Neural cell (in vitro differentiated cells): ENCODE data around the gene EFCC1. TPM values are rescaled to one million over a fixed set of nuclear protein-coding genes. Genes with fewer than 3 reads are reported as not detected.
A peak's percentile ranks its signal among the peaks of the same experiment; 100 is the strongest.

Experiments
- H2AFZ ChIP-seq: fragments of 200-600, 300-800 bp; sonication (generic), shearing (Covaris generic); 2 replicates; pipeline ENCODE4 v1.6.0; 2014; ENCODE audit warnings: low read depth, mild to moderate bottlenecking, antibody characterized with exemption, low read length, moderate library complexity
- H3F3A ChIP-seq: fragments of 200-600 bp; shearing (Covaris generic); 2 replicates; pipeline ENCODE4 v1.6.1; 2016; ENCODE audit warnings: mild to moderate bottlenecking, moderate library complexity, mixed read lengths, antibody characterized with exemption, low read length; ENCODE audit not compliant: insufficient read depth, poor library complexity, severe bottlenecking
- H3K27ac ChIP-seq: fragments of 200-600, 300-800 bp; sonication (generic), shearing (Covaris generic); 2 replicates; pipeline ENCODE4 v1.5.1; 2014; ENCODE audit warnings: mild to moderate bottlenecking, low read length, moderate library complexity
- H3K27me3 ChIP-seq: fragments of 300-800, 200-600 bp; sonication (generic), shearing (Covaris generic); 2 replicates; pipeline ENCODE4 v1.6.0; 2014; ENCODE audit warnings: mild to moderate bottlenecking, low read depth, low read length, moderate library complexity; ENCODE audit not compliant: insufficient read depth
- H3K36me3 ChIP-seq: fragments of 300-800, 200-600 bp; sonication (generic), shearing (Covaris generic); 2 replicates; pipeline ENCODE4 v1.5.1; 2014; ENCODE audit warnings: mild to moderate bottlenecking, antibody characterized with exemption, low read length, moderate library complexity; ENCODE audit not compliant: insufficient read depth
- H3K4me2 ChIP-seq: fragments of 300-800, 200-600 bp; sonication (generic), shearing (Covaris generic); 2 replicates; pipeline ENCODE4 v1.6.0; 2014; ENCODE audit warnings: mild to moderate bottlenecking, low read length
- H3K4me3 ChIP-seq: fragments of 300-800, 200-600 bp; sonication (generic), shearing (Covaris generic); 2 replicates; pipeline ENCODE4 v1.5.1; 2014; ENCODE audit warnings: mild to moderate bottlenecking, low read length, moderate library complexity
- H3K79me2 ChIP-seq: fragments of 200-600 bp; shearing (Covaris generic); replicated peaks from 2 replicates; pipeline ENCODE4 v1.6.0; 2014; ENCODE audit warnings: mild to moderate bottlenecking, low read length, moderate library complexity; ENCODE audit not compliant: insufficient read depth
- H3K9ac ChIP-seq: fragments of 300-800, 200-600 bp; sonication (generic), shearing (Covaris generic); 2 replicates; pipeline ENCODE4 v1.6.1; 2016; ENCODE audit warnings: mild to moderate bottlenecking, low read length, mixed read lengths
- H3K9me2 ChIP-seq: fragments of 200-600 bp; shearing (Covaris generic); 2 replicates; pipeline ENCODE4 v1.6.1; 2016; ENCODE audit warnings: mild to moderate bottlenecking, low read length, mixed read lengths; ENCODE audit not compliant: insufficient read depth
- H3K9me3 ChIP-seq: fragments of 200-600, 300-800 bp; sonication (generic), shearing (Covaris generic); 2 replicates; pipeline ENCODE4 v1.6.1; 2016; ENCODE audit warnings: mild to moderate bottlenecking, mixed run types, low read length, moderate library complexity, mixed read lengths
- H4K20me1 ChIP-seq: fragments of 200-600 bp; shearing (Covaris generic); 2 replicates; pipeline ENCODE4 v1.6.1; 2016; ENCODE audit warnings: mild to moderate bottlenecking, mixed run types; ENCODE audit not compliant: insufficient read depth
- EP300 ChIP-seq: fragments of 450-650 bp; conservative IDR thresholded peaks from 2 replicates; pipeline ENCODE4 v1.6.1; 2014; ENCODE audit warnings: antibody characterized with exemption, mild to moderate bottlenecking, moderate library complexity; ENCODE audit not compliant: poor library complexity, severe bottlenecking
- EZH2 ChIP-seq: fragments of 200-600, 300-800 bp; shearing (Covaris generic), sonication (generic); IDR thresholded peaks from 2 replicates; pipeline ENCODE4 v1.6.1; 2014; ENCODE audit warnings: antibody characterized with exemption, low read length, borderline replicate concordance, mild to moderate bottlenecking; ENCODE audit not compliant: insufficient read depth, poor library complexity, severe bottlenecking
- MXI1 ChIP-seq: fragments of 450-650 bp; conservative IDR thresholded peaks from 2 replicates; pipeline ENCODE4 v1.6.1; 2014; ENCODE audit warnings: antibody characterized with exemption, mild to moderate bottlenecking; ENCODE audit not compliant: poor library complexity, severe bottlenecking
- POLR2AphosphoS5 ChIP-seq: IDR thresholded peaks from 2 replicates; pipeline ENCODE4 v1.6.1; 2012
- RAD21 ChIP-seq: fragments of 450-650 bp; conservative IDR thresholded peaks from 2 replicates; pipeline ENCODE4 v1.6.1; 2014; ENCODE audit warnings: antibody characterized with exemption, mild to moderate bottlenecking, moderate library complexity
- SMC3 ChIP-seq: fragments of 450-650 bp; conservative IDR thresholded peaks from 2 replicates; pipeline ENCODE4 v1.6.1; 2014; ENCODE audit warnings: antibody characterized with exemption, mild to moderate bottlenecking, moderate library complexity; ENCODE audit not compliant: poor library complexity
- TAF1 ChIP-seq: IDR thresholded peaks from 2 replicates; pipeline ENCODE4 v1.6.1; 2012; ENCODE audit warnings: low read depth
- polyA plus RNA-seq: library from polyadenylated mRNA; depleted of rRNA; stranded (reverse); fragments of >200 nt; gene quantifications from 2 replicates; pipeline ENCODE4 v1.2.3, GENCODE V29; 2014
- TF ChIP-seq, protein P1 (sequence below): IDR thresholded peaks from 2 replicates; pipeline ENCODE4 v1.6.1; 2012; ENCODE audit warnings: borderline replicate concordance
- TF ChIP-seq, protein P2 (sequence below): fragments of 450-650 bp; IDR thresholded peaks from 2 replicates; pipeline ENCODE4 v1.5.1; 2014; ENCODE audit warnings: antibody characterized with exemption, mild to moderate bottlenecking, moderate library complexity; ENCODE audit not compliant: poor library complexity, severe bottlenecking

EFCC1 gene
- polyA plus RNA-seq, 1 donor from 2014 or later = not detected

DNA sequence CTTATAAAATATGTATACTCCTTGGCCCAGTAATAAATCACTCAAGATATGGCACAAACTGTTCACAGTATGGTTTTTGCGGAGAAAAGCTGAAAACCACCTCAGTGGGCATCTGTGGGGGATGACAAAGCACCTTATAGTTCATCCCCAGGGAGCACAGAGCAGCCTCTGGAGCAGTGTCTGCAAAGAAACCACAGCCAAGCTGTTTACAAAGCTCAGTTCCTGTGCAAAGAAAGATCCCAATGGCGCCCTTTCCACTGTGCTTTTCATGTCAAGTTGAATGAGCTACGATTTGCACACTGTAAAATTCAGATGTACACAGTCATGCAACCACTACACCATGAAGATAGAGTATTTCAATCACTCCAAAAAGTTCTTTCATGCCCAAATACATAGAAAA lies 2.5 kb upstream of the EFCC1 start:
- Histone ChIP-seq H3K9ac (no peak overlapping the region), H3K4me2 (no peak overlapping the region), H4K20me1 (no peaks in the 10 kb centered on the region), H3K27me3 (peaks cover 38% of the 10 kb centered on the region), H3K9me2 (no peaks in the 10 kb centered on the region), H3K4me3 (no peak overlapping the region), H3K36me3 (no peaks in the 10 kb centered on the region), H3F3A (no peaks in the 10 kb centered on the region), H2AFZ (no peak overlapping the region), H3K27ac (no peak overlapping the region), H3K79me2 (no peaks in the 10 kb centered on the region), H3K9me3 (no peaks in the 10 kb centered on the region)
- TF ChIP-seq SMC3 = no peak
- no peak for TF ChIP-seq EZH2
- no peak for TF ChIP-seq RAD21
- TF ChIP-seq EP300 = no peak

DNA sequence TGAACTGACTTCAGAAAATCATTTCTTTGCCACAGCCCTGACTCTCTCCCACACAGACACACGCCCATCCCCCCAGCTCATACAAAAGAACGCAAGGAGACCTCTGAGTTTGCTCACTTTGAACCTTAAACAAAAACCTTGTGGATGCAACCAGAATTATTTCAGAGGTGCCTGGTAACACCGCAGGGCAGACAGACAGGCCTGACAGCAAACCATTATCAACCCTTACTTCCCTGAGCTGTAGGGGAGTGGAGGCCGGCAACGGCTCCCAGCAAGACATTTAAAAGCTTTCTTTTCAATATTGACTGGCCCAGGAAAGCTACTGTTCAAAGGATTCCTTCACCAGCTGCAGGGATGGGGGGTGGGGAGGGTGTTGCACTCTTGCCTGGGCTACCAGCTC lies 2.0 kb upstream of the EFCC1 start:
- H3F3A ChIP-seq = no peaks in the 10 kb centered on the region
- H3K9ac ChIP-seq = no peak overlapping the region
- H3K36me3 ChIP-seq = no peaks in the 10 kb centered on the region
- TF ChIP-seq RAD21 (no peak), SMC3 (no peak), MXI1 (no peak), POLR2AphosphoS5 (no peak), EP300 (no peak), TAF1 (no peak), EZH2 (no peak)
- TF ChIP-seq, protein P1, sequence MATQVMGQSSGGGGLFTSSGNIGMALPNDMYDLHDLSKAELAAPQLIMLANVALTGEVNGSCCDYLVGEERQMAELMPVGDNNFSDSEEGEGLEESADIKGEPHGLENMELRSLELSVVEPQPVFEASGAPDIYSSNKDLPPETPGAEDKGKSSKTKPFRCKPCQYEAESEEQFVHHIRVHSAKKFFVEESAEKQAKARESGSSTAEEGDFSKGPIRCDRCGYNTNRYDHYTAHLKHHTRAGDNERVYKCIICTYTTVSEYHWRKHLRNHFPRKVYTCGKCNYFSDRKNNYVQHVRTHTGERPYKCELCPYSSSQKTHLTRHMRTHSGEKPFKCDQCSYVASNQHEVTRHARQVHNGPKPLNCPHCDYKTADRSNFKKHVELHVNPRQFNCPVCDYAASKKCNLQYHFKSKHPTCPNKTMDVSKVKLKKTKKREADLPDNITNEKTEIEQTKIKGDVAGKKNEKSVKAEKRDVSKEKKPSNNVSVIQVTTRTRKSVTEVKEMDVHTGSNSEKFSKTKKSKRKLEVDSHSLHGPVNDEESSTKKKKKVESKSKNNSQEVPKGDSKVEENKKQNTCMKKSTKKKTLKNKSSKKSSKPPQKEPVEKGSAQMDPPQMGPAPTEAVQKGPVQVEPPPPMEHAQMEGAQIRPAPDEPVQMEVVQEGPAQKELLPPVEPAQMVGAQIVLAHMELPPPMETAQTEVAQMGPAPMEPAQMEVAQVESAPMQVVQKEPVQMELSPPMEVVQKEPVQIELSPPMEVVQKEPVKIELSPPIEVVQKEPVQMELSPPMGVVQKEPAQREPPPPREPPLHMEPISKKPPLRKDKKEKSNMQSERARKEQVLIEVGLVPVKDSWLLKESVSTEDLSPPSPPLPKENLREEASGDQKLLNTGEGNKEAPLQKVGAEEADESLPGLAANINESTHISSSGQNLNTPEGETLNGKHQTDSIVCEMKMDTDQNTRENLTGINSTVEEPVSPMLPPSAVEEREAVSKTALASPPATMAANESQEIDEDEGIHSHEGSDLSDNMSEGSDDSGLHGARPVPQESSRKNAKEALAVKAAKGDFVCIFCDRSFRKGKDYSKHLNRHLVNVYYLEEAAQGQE = no peak
- TF ChIP-seq, protein P2, sequence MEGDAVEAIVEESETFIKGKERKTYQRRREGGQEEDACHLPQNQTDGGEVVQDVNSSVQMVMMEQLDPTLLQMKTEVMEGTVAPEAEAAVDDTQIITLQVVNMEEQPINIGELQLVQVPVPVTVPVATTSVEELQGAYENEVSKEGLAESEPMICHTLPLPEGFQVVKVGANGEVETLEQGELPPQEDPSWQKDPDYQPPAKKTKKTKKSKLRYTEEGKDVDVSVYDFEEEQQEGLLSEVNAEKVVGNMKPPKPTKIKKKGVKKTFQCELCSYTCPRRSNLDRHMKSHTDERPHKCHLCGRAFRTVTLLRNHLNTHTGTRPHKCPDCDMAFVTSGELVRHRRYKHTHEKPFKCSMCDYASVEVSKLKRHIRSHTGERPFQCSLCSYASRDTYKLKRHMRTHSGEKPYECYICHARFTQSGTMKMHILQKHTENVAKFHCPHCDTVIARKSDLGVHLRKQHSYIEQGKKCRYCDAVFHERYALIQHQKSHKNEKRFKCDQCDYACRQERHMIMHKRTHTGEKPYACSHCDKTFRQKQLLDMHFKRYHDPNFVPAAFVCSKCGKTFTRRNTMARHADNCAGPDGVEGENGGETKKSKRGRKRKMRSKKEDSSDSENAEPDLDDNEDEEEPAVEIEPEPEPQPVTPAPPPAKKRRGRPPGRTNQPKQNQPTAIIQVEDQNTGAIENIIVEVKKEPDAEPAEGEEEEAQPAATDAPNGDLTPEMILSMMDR = no peak
- no peak overlapping the region for H3K4me3 ChIP-seq
- H3K79me2 ChIP-seq = no peaks in the 10 kb centered on the region
- no peaks in the 10 kb centered on the region for H3K9me2 ChIP-seq
- H4K20me1 ChIP-seq = no peaks in the 10 kb centered on the region
- no peaks in the 10 kb centered on the region for H3K9me3 ChIP-seq
- H3K4me2 ChIP-seq = no peak overlapping the region
- peaks cover 41% of the 10 kb centered on the region for H3K27me3 ChIP-seq
- no peak overlapping the region for H2AFZ ChIP-seq
- no peak overlapping the region for H3K27ac ChIP-seq

DNA sequence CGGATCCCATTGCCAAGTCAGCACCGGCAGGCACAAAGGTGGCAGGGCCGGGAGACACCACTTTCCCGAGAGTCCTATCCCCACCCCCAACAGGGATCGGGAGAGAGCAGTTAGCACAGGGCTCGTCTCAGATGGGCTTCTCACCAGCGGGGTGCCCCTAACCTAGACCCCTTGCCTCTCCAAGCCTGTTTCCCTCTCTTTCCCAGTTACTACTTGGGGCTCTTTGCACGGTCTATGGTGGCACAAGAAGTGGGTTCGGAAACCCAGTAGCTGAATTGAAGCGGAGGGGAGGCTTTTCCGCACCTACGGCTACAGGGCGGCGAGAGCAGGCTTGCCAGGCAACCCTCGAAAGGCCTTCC lies 383 bp upstream of the EFCC1 start:
- peak overlapping the region; percentile 77 for H3K4me3 ChIP-seq
- H3F3A ChIP-seq = no peaks in the 10 kb centered on the region
- no peak overlapping the region for H3K27ac ChIP-seq
- H3K27me3 ChIP-seq = peaks cover 46% of the 10 kb centered on the region
- H3K79me2 ChIP-seq = no peaks in the 10 kb centered on the region
- H3K4me2 ChIP-seq = no peak overlapping the region
- no peaks in the 10 kb centered on the region for H3K9me3 ChIP-seq
- no peak overlapping the region for H2AFZ ChIP-seq
- no peak for TF ChIP-seq TAF1
- TF ChIP-seq POLR2AphosphoS5 = no peak
- TF ChIP-seq, protein P2 = no peak
- no peak for TF ChIP-seq EP300
- no peak for TF ChIP-seq EZH2
- no peak for TF ChIP-seq SMC3
- TF ChIP-seq, protein P1 = no peak
- TF ChIP-seq MXI1 = no peak
- no peak for TF ChIP-seq RAD21
- no peak overlapping the region for H3K9ac ChIP-seq
- no peaks in the 10 kb centered on the region for H3K9me2 ChIP-seq
- H3K36me3 ChIP-seq = no peaks in the 10 kb centered on the region
- H4K20me1 ChIP-seq = no peaks in the 10 kb centered on the region
